HepG2 (cell line): ENCODE data around the gene SHMT1. TPM values are rescaled to one million over a fixed set of nuclear protein-coding genes. Genes with fewer than 3 reads are reported as not detected.

Source experiments
- ATM ChIP-seq: fragments of 450-650 bp; IDR thresholded peaks from 2 replicates; pipeline ENCODE4 v1.7.1; 2017; ENCODE audit warnings: mild to moderate bottlenecking, borderline replicate concordance
- CBX2 ChIP-seq, 2 experiments: fragments of 200-600 bp in 1 of 2; sonication (generic); formaldehyde crosslinking in 1 of 2; IDR thresholded peaks; 2 replicates each; pipeline versions ENCODE4 v1.7.0 to v1.8.1; 2018 to 2022; ENCODE audit warnings: low read depth in 2 of 2, low read length in 1 of 2, mild to moderate bottlenecking in 1 of 2, missing genetic modification reagents in 1 of 2
- CEBPG ChIP-seq: IDR thresholded peaks from 2 replicates; pipeline ENCODE4 v1.6.1; 2016
- CREM ChIP-seq, 2 experiments: sonication (generic) in 1 of 2; formaldehyde crosslinking in 1 of 2; IDR thresholded peaks; 2 replicates each; pipeline versions ENCODE4 v1.4.0 to v1.6.1; 2016 to 2020; ENCODE audit warnings: antibody characterized with exemption in 1 of 2, mild to moderate bottlenecking in 1 of 2, missing genetic modification reagents in 1 of 2
- GATAD2A ChIP-seq: IDR thresholded peaks from 2 replicates; pipeline ENCODE4 v1.6.1; 2016
- HIVEP1 ChIP-seq: sonication (generic); formaldehyde crosslinking; IDR thresholded peaks from 2 replicates; pipeline ENCODE4 v1.4.0; 2020; ENCODE audit warnings: mild to moderate bottlenecking, missing genetic modification reagents
- KMT2B ChIP-seq: IDR thresholded peaks from 2 replicates; pipeline ENCODE4 v1.6.1; 2016; ENCODE audit warnings: missing genetic modification reagents, missing compliant biosample characterization
- MBNL3 ChIP-seq: fragments of 250-450 bp; sonication (Bioruptor Pico); conservative IDR thresholded peaks from 2 replicates; pipeline ENCODE4 v1.8.0; 2022; ENCODE audit warnings: mild to moderate bottlenecking, inconsistent platforms
- MTERF4 ChIP-seq: sonication (generic); formaldehyde crosslinking; IDR thresholded peaks from 2 replicates; pipeline ENCODE4 v1.8.0; 2023; ENCODE audit warnings: mild to moderate bottlenecking, missing genetic modification reagents
- MTF2 ChIP-seq: sonication (generic); formaldehyde crosslinking; IDR thresholded peaks from 2 replicates; pipeline ENCODE4 v1.5.0; 2020; ENCODE audit warnings: missing genetic modification reagents, borderline replicate concordance
- NFATC3 ChIP-seq: sonication (generic); formaldehyde crosslinking; IDR thresholded peaks from 2 replicates; pipeline ENCODE4 v1.5.1; 2020; ENCODE audit warnings: mild to moderate bottlenecking, missing genetic modification reagents
- PATZ1 ChIP-seq: sonication (generic); formaldehyde crosslinking; IDR thresholded peaks from 2 replicates; pipeline ENCODE4 v1.4.0; 2020; ENCODE audit warnings: missing genetic modification reagents
- RARA ChIP-seq: IDR thresholded peaks from 2 replicates; pipeline ENCODE4 v1.6.1; 2016; ENCODE audit warnings: missing genetic modification reagents, missing compliant biosample characterization
- REL ChIP-seq: sonication (generic); formaldehyde crosslinking; conservative IDR thresholded peaks from 2 replicates; pipeline ENCODE4 v1.8.0; 2022; ENCODE audit warnings: mild to moderate bottlenecking, missing genetic modification reagents, moderate library complexity
- SALL1 ChIP-seq: sonication (generic); formaldehyde crosslinking; IDR thresholded peaks from 2 replicates; pipeline ENCODE4 v1.8.0; 2022; ENCODE audit warnings: mild to moderate bottlenecking, missing genetic modification reagents
- SAP130 ChIP-seq: IDR thresholded peaks from 2 replicates; pipeline ENCODE4 v1.6.1; 2016; ENCODE audit warnings: low read depth
- SMYD3 ChIP-seq: sonication (generic); formaldehyde crosslinking; IDR thresholded peaks from 2 replicates; pipeline ENCODE4 v1.8.1; 2023; ENCODE audit warnings: mild to moderate bottlenecking, missing genetic modification reagents
- ZNF124 ChIP-seq: sonication (generic); formaldehyde crosslinking; IDR thresholded peaks from 2 replicates; pipeline ENCODE4 v1.4.0; 2020; ENCODE audit warnings: missing genetic modification reagents
- ZNF468 ChIP-seq: sonication (generic); formaldehyde crosslinking; IDR thresholded peaks from 2 replicates; pipeline ENCODE4 v1.8.0; 2022; ENCODE audit warnings: mild to moderate bottlenecking, moderate library complexity, missing genetic modification reagents
- ZNF607 ChIP-seq: sonication (generic); formaldehyde crosslinking; IDR thresholded peaks from 2 replicates; pipeline ENCODE4 v1.5.1; 2020; ENCODE audit warnings: missing genetic modification reagents, mild to moderate bottlenecking, borderline replicate concordance
- ZNF629 ChIP-seq: sonication (generic); formaldehyde crosslinking; conservative IDR thresholded peaks from 2 replicates; pipeline ENCODE4 v1.5.0; 2020; ENCODE audit warnings: missing genetic modification reagents
- ZNF674 ChIP-seq: sonication (generic); formaldehyde crosslinking; IDR thresholded peaks from 2 replicates; pipeline ENCODE4 v1.5.0; 2020; ENCODE audit warnings: low read depth, mild to moderate bottlenecking, missing genetic modification reagents
- ZNF790 ChIP-seq: sonication (generic); formaldehyde crosslinking; IDR thresholded peaks from 2 replicates; pipeline ENCODE4 v1.8.0; 2022; ENCODE audit warnings: missing genetic modification reagents, mild to moderate bottlenecking, borderline replicate concordance
- polyA plus RNA-seq, 8 experiments: library from polyadenylated mRNA; depleted of rRNA in 3 of 8; stranded (reverse) in 7 of 8; unstranded in 1 of 8; fragments of >200 nt; fragmentation: Illumina TruSeq in 4 of 8; extraction: Trizol in 4 of 8; gene quantifications; 2 replicates each; pipeline versions ENCODE4 v1.2.1 to v1.2.3, GENCODE V29; 2011 to 2016; ENCODE audit warnings: low read depth in 4 of 8, missing spikeins in 1 of 8, mixed read lengths in 1 of 8; ENCODE audit not compliant: insufficient read depth in 1 of 8
- total RNA-seq, 5 experiments: library from RNA; depleted of rRNA; stranded (reverse); fragments of >200 nt; fragmentation: Illumina TruSeq; extraction: Trizol; gene quantifications; 2 replicates each; pipeline ENCODE4 v1.2.3, GENCODE V29; 2016; ENCODE audit warnings: low read depth in 1 of 5
- TF ChIP-seq, protein P1 (sequence below): IDR thresholded peaks from 2 replicates; pipeline ENCODE4 v1.6.1; 2016; ENCODE audit warnings: low read depth
- TF ChIP-seq, protein P2 (sequence below): sonication (generic); formaldehyde crosslinking; IDR thresholded peaks from 2 replicates; pipeline ENCODE4 v1.8.1; 2022; ENCODE audit warnings: mild to moderate bottlenecking, missing genetic modification reagents

Gene SHMT1
- total and polyA plus RNA-seq, 2 of the 13 experiments (the other 11 are each of a cell fraction or from before 2014, with no cell fraction given) = 21.3 to 48.8 TPM

GRCh38 chr17:18314731-18315561, 48.4 kb downstream of the SHMT1 start, which contains the start of the genes SMCR8 and TOP3A (continued):
- TF ChIP-seq, protein P1, sequence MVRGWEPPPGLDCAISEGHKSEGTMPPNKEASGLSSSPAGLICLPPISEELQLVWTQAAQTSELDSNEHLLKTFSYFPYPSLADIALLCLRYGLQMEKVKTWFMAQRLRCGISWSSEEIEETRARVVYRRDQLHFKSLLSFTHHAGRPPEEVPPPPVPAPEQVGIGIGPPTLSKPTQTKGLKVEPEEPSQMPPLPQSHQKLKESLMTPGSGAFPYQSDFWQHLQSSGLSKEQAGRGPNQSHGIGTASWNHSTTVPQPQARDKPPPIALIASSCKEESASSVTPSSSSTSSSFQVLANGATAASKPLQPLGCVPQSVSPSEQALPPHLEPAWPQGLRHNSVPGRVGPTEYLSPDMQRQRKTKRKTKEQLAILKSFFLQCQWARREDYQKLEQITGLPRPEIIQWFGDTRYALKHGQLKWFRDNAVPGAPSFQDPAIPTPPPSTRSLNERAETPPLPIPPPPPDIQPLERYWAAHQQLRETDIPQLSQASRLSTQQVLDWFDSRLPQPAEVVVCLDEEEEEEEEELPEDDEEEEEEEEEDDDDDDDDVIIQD (CRISPR knock-in tag) = no peak
- no peak for TF ChIP-seq ZNF674 (CRISPR knock-in tag)
- no peak; the same call in 1 of the 2 replicates for TF ChIP-seq CEBPG (CRISPR knock-in tag)
- peak; percentile 58; the same call in 1 of the 2 replicates for TF ChIP-seq PATZ1
- TF ChIP-seq, protein P2, sequence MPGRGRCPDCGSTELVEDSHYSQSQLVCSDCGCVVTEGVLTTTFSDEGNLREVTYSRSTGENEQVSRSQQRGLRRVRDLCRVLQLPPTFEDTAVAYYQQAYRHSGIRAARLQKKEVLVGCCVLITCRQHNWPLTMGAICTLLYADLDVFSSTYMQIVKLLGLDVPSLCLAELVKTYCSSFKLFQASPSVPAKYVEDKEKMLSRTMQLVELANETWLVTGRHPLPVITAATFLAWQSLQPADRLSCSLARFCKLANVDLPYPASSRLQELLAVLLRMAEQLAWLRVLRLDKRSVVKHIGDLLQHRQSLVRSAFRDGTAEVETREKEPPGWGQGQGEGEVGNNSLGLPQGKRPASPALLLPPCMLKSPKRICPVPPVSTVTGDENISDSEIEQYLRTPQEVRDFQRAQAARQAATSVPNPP = no peak; the same call in 1 of the 2 replicates
- TF ChIP-seq ZNF790 (CRISPR knock-in tag) = no peak
- peak; percentile 95 for TF ChIP-seq CREM (IDR thresholded peaks at IDR 0.05)
- no peak for TF ChIP-seq CREM (CRISPR knock-in tag; IDR thresholded peaks at IDR 0.05)
- no peak for TF ChIP-seq ZNF468
- TF ChIP-seq HIVEP1 (CRISPR knock-in tag) = no peak
- no peak for TF ChIP-seq ZNF124 (CRISPR knock-in tag)
- peak; percentile 64 for TF ChIP-seq SALL1
- peak; percentile 10; the same call in 1 of the 2 replicates for TF ChIP-seq GATAD2A (CRISPR knock-in tag)
- TF ChIP-seq NFATC3 (CRISPR knock-in tag) = peak; percentile 52
- TF ChIP-seq ZNF607 (CRISPR knock-in tag) = peak; percentile 54; the same call in 1 of the 2 replicates
- no peak for TF ChIP-seq ZNF629 (CRISPR knock-in tag)
- TF ChIP-seq MTF2 (CRISPR knock-in tag) = 0 out of 2 replicates have a peak, but pooled peaks have one; percentile 14
- TF ChIP-seq REL (CRISPR knock-in tag) = 0 out of 2 replicates have a peak, but pooled peaks have one; percentile 16
- peak; percentile 93 for TF ChIP-seq KMT2B (CRISPR knock-in tag)
- TF ChIP-seq ATM = no peak
- no peak for TF ChIP-seq MBNL3 (CRISPR knock-in tag)
- TF ChIP-seq MTERF4 (CRISPR knock-in tag) = peak; percentile 84; the same call in 1 of the 2 replicates
- TF ChIP-seq SAP130 (CRISPR knock-in tag) = peak; percentile 91
- TF ChIP-seq RARA (CRISPR knock-in tag) = no peak
- TF ChIP-seq CBX2 (IDR thresholded peaks at IDR 0.05; ENCODE audit: low read depth, low read length) = no peak
- TF ChIP-seq CBX2 (CRISPR knock-in tag; IDR thresholded peaks at IDR 0.05; ENCODE audit: low read depth) = no peak
- no peak for TF ChIP-seq SMYD3 (CRISPR knock-in tag)
